ENCODE data around the gene PLEKHA7. TPM values are rescaled to one million over a fixed set of nuclear protein-coding genes. Genes with fewer than 3 reads are reported as not detected.

PLEKHA7 gene
- total and polyA plus RNA-seq, 2 of the 4 experiments (the other 2 are of a cell fraction), result 0.12 TPM; not detected in 1

- TF ChIP-seq ELK1 (IDR thresholded peaks at IDR 0.05; ENCODE audit: borderline replicate concordance, low read depth, low read length) (no peak), RFX5 (IDR thresholded peaks at IDR 0.05; ENCODE audit: low read depth, low read length) (no peak), MAZ (IDR thresholded peaks at IDR 0.05; ENCODE audit: borderline replicate concordance, low read depth, low read length) (no peak), NFE2L2 (IDR thresholded peaks at IDR 0.05; ENCODE audit: low read depth, low read length) (no peak), USF2 (IDR thresholded peaks at IDR 0.05; ENCODE audit: low read depth, low read length) (no peak), MXI1 (IDR thresholded peaks at IDR 0.05; ENCODE audit: borderline replicate concordance, low read depth, low read length) (no peak), RAD21 (IDR thresholded peaks at IDR 0.05; ENCODE audit: low read length) (peak; percentile 59), BHLHE40 (IDR thresholded peaks at IDR 0.05; ENCODE audit: low read depth, low read length) (no peak), SMC3 (IDR thresholded peaks at IDR 0.05; ENCODE audit: low read depth, low read length) (peak; percentile 54), CTCF (conservative IDR thresholded peaks at IDR 0.05; ENCODE audit: low read depth, low read length) (peak; percentile 73), MAFK (IDR thresholded peaks at IDR 0.05; ENCODE audit: low read depth, low read length) (no peak)
- DNase-seq (peak; percentile 36), ATAC-seq (ENCODE audit: low read depth) (peak; percentile 86)
- Histone ChIP-seq H3K4ac (ENCODE audit: low read depth, low read length) (no peak overlapping the region), H3K4me2 (ENCODE audit: low read depth, low read length) (no peak overlapping the region), H4K8ac (ENCODE audit: low read depth in 2 of 2, low read length in 2 of 2) (no peak overlapping the region), H3K36me3 (ENCODE audit: control insufficient read depth, insufficient read depth, low read length) (no peaks in the 10 kb centered on the region), H3K4me3 (ENCODE audit: insufficient read depth, low read depth, low read length) (no peak overlapping the region), H3K4me1 (ENCODE audit: control insufficient read depth, insufficient read depth, low read length) (no peaks in the 10 kb centered on the region), H3K79me1 (ENCODE audit: low read depth in 1 of 2, low read length in 2 of 2) (no peaks in the 10 kb centered on the region), H4K20me1 (ENCODE audit: insufficient read depth, low read length) (no peaks in the 10 kb centered on the region), H2AFZ (replicated peaks; ENCODE audit: low read length, poor library complexity) (no peak overlapping the region), H3K9me3 (ENCODE audit: control insufficient read depth, insufficient read depth, low read length) (no peaks in the 10 kb centered on the region), H3K23ac (ENCODE audit: low read depth, low read length) (no peak overlapping the region), H3K9ac (ENCODE audit: low read depth, low read length) (no peak overlapping the region), H3K9me1 (ENCODE audit: insufficient read depth, low read length) (no peaks in the 10 kb centered on the region), H3K14ac (replicated peaks; ENCODE audit: low read depth, low read length) (no peak overlapping the region), H3K27me3 (ENCODE audit: control insufficient read depth, insufficient read depth, low read length) (peaks cover 14% of the 10 kb centered on the region), H2BK20ac (ENCODE audit: low read depth, low read length) (no peak overlapping the region), H4K91ac (ENCODE audit: insufficient read depth, low read depth, low read length) (no peak overlapping the region), H2AK9ac (replicated peaks; ENCODE audit: low read depth, low read length, poor library complexity) (no peak overlapping the region), H3K27ac (ENCODE audit: insufficient read depth, low read length) (no peak overlapping the region), H3K56ac (ENCODE audit: extremely low read depth, insufficient read depth, low read length) (no peak overlapping the region), H2BK5ac (ENCODE audit: low read depth, low read length, poor library complexity, severe bottlenecking) (no peak overlapping the region), H2AK5ac (ENCODE audit: low read depth, low read length) (no peak overlapping the region), H3K18ac (ENCODE audit: low read depth, low read length) (no peak overlapping the region), H2BK15ac (ENCODE audit: low read depth, low read length) (no peak overlapping the region), H4K5ac (ENCODE audit: low read depth, low read length) (no peak overlapping the region), H2BK120ac (ENCODE audit: low read depth, low read length) (no peak overlapping the region)
- dilution Hi-C loops (cut with HindIII; ENCODE audit: low sequenced_read_pairs, unreplicated experiment) (no loop called here), intact Hi-C loops (cut with micrococcal nuclease) (loop anchor here (5.0 kb wide), 1 partner anchor 148 kb away; no protein-coding TSS in a partner anchor), in situ Hi-C loops (cut with MboI; ENCODE audit: low sequenced_read_pairs) (loop anchor here (25.0 kb wide), 1 partner anchor 577 kb away; no protein-coding TSS in a partner anchor)
- no TSS peak for BruUV-seq (replicated peaks)
- POLR2A ChIA-PET (ENCODE audit: unreplicated experiment), result no interaction called here
- CTCF ChIA-PET, result interaction anchor here (1.5 kb wide), 1 partner anchor 127 kb away, joined by 3 read pairs; no protein-coding TSS in a partner anchor
- no CpG with 5 or more reads among the region's 6 CpGs for WGBS, 2 experiments (ENCODE audit: extremely low coverage in 2 of 2, insufficient read length in 1 of 2)
Observed at GRCh38 chr11:16935518-16936302, 78.5 kb downstream of the PLEKHA7 start.
